LNCaP clone FGC (cell line): Measurements from ENCODE around the gene MAP3K1.

Source experiments
- DNase-seq: peaks from one replicate; pipeline ENCODE4 v3.0.0-alpha.2; 2011; ENCODE audit warnings: low read depth
- H3K4me3 ChIP-seq: 2 replicates; pipeline ENCODE4 v1.5.1; 2011; ENCODE audit warnings: mild to moderate bottlenecking, low read depth, low read length, control low read depth
- TF ChIP-seq, protein P1 (sequence below): IDR thresholded peaks from 2 replicates; pipeline ENCODE4 v1.5.1; 2012; ENCODE audit warnings: mild to moderate bottlenecking; ENCODE audit not compliant: control insufficient read depth, insufficient read depth; ENCODE audit errors: extremely low read depth

Gene MAP3K1

DNA sequence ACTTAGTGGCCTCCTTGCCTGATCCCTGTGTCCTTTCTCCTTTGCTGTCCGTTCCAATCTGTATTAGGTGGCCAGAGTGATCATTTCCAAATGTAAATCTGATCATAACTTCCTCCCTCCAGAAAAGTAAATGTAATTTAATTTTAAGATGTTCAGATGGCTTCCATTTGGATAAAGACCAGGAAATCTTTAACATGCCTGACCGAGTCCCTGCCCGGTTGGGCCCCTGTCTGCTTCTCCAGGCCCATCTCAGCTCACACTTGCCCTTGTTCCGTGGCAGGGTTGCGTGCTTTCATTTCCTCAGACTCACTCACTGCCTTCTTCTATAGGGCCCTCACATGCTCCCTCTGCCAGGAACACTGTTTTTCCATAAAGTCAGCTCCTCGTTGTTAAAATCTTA, 7.6 kb downstream of the MAP3K1 start:
- no peak overlapping the region for H3K4me3 ChIP-seq
- TF ChIP-seq, protein P1, sequence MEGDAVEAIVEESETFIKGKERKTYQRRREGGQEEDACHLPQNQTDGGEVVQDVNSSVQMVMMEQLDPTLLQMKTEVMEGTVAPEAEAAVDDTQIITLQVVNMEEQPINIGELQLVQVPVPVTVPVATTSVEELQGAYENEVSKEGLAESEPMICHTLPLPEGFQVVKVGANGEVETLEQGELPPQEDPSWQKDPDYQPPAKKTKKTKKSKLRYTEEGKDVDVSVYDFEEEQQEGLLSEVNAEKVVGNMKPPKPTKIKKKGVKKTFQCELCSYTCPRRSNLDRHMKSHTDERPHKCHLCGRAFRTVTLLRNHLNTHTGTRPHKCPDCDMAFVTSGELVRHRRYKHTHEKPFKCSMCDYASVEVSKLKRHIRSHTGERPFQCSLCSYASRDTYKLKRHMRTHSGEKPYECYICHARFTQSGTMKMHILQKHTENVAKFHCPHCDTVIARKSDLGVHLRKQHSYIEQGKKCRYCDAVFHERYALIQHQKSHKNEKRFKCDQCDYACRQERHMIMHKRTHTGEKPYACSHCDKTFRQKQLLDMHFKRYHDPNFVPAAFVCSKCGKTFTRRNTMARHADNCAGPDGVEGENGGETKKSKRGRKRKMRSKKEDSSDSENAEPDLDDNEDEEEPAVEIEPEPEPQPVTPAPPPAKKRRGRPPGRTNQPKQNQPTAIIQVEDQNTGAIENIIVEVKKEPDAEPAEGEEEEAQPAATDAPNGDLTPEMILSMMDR = no peak
- DNase-seq = no peak

DNA sequence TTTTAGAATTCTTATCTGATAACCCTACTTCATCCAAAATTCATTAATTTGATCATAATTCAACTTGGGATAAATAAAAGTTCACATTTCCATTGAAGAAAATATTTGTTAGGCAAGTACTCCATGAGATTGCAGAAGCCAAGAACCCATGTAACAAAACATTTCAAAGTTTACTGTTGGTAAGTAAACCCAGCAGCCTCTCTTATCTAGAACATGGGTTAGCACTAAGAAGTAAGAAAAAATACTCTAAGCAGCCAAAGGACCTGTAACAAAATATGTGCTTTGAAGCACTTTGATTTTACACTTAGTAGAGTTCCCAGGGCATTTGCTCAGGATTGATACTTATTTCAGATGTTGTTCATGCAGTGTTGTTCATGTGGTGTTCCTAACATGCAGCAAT, 8.7 kb downstream of the MAP3K1 start:
- DNase-seq = no peak
- TF ChIP-seq, protein P1 = no peak
- H3K4me3 ChIP-seq = no peak overlapping the region

DNA sequence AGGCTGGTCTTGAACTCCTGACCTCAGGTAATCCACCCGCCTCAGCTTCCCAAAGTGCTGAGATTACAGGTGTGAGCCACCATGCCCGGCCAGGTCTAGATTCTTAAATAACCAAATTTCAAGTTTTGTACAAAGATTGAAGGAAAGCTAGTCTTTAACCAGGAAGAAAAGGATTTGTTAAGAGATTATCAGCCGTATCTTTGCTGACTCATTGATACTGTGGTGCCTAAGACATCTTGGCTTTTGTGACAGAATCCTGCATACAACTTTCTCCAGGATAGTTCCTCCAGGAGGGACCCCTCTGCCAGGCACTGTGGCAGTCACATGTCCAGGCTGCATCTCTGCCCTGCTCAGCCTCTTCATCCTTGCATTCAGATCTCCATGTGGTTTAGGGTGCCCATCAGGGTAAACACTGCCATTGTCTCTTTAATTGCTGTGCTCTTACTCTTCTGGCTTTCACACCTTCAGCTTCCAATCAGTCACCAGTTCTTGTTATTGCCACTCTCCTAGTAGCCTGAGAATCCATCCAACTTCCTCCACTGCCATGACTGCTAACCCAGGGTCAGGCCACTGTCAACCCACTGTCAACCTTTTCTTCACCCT, 10.0 kb downstream of the MAP3K1 start:
- H3K4me3 ChIP-seq = no peak overlapping the region
- no peak for DNase-seq
- TF ChIP-seq, protein P1 = no peak

DNA sequence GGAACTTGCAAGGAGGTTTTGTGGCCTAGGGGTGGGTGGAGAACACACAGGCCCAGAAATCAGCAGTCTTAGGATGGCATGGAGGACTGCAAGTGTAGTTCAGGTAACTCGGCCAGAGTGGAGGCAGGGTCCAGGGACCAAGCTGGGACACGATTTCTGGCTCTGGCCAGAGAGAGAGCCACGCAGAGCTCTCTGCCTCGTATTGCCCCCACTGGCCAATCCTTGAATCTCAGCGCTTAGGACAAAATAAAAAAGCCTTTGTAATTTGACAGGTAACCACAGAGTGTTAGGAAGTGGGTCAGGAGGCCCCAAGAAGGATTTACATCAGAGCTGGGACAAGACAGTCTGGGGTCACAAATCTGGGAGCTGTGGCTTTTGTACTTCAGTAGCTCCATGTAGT, 11.7 kb downstream of the MAP3K1 start:
- no peak for DNase-seq
- no peak overlapping the region for H3K4me3 ChIP-seq
- TF ChIP-seq, protein P1 = no peak

DNA sequence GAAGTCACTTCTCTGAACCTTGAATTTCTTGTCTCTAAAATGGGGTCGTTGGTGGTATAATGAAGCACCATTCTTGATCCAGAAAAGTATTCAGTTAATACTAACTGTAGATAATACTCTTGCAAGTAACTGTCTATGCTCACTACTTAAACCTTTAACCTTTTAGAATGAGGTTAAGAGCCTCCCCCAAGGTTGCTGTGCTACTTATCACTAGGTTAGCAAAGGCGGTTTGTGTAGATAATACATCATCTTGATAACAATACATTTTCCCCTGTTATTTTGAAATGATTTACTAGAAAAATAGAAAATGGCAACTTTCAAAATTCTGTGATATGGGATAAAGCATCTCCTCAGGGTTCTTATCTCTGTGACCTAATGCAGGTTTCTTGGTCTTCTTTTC, 12.6 kb downstream of the MAP3K1 start:
- no peak for DNase-seq
- TF ChIP-seq, protein P1 = no peak
- no peak overlapping the region for H3K4me3 ChIP-seq

DNA sequence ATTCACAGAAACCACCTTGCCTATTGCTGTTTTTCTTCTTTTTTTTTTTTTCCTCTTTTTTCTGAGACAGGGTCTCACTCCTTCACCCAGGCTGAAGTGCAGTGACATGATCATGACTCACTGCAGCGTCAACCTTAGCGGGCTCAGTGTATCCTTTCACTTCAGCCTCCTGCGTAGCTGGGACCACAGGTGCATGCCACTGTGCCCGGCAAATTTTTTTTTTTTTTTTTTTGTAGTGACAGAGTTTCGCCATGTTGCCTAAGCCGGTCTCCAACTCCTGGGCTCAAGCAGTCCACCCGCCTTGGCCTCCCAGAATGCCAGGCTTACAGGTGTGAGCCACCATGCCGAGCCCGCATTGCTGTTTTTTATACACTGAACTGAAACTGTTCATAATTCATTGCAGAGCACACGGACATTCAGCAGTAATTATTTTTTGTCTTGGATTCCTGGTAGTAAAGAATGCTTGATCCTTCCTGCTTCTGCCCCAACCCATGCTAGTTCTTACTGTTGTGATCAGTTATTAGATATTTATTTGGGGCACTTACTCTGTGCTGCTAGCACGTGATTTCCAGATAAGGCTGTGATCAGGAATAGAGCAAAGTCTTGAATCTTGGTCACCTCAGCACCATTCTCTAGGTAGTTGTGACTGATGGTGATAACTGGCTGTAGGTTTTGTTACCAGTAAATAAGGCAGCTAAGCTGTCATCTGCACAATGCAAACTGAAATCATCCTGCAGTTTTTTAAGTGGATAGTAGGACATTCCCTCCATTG, 14.0 kb downstream of the MAP3K1 start:
- DNase-seq = no peak
- no peak overlapping the region for H3K4me3 ChIP-seq
- TF ChIP-seq, protein P1 = no peak
